Activated naive CD8-positive, alpha-beta T cell treated with anti-CD3 and anti-CD28 coated beads, Interleukin-2, amount 50 U/mL, for 24 hours (primary cell): ENCODE results near the gene NMB.

ENCODE experiments used
- ATAC-seq: fragments of 150-1000 bp; cut with Tn5 transposase; one replicate; pipeline ENCODE4 v1.10.0; 2021
- DNase-seq: peaks from one replicate; pipeline ENCODE4 v3.0.0; 2021
- H3K27ac Mint-ChIP-seq: one replicate; pipeline ENCODE4 v1.8.0; 2021; ENCODE audit warnings: mild to moderate bottlenecking, mixed read lengths
- H3K27me3 Mint-ChIP-seq: one replicate; pipeline ENCODE4 v1.8.0; 2021; ENCODE audit warnings: mixed read lengths
- H3K36me3 Mint-ChIP-seq: one replicate; pipeline ENCODE4 v1.8.0; 2021; ENCODE audit warnings: low read depth, mixed read lengths
- H3K4me1 Mint-ChIP-seq: one replicate; pipeline ENCODE4 v1.8.0; 2021; ENCODE audit warnings: mixed read lengths
- H3K4me3 Mint-ChIP-seq: one replicate; pipeline ENCODE4 v1.8.0; 2021; ENCODE audit warnings: mild to moderate bottlenecking, moderate library complexity, mixed read lengths
- H3K9me3 Mint-ChIP-seq: one replicate; pipeline ENCODE4 v1.8.0; 2021; ENCODE audit warnings: mixed read lengths

NMB gene

DNA sequence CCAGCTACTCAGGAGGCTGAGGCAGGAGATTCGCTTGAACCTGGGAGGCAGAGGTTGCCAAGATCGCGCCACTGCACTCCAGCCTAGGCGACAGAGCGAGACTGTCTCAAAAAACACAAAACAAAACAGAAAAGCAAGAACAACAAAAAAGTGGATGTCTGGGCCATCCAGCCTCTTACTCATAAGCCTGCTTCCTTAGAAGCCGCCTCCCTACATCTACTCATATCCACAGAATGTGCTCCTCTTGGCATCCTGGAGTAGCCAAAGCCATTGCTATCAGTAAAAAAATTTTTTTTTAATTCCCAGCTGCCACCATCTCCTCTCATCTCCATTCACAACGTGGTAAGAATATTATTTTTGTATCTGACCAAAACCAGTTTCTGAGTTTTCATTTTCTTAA is 46.4 kb downstream of the NMB start:
- H3K27ac Mint-ChIP-seq, result no peak overlapping the region

DNA sequence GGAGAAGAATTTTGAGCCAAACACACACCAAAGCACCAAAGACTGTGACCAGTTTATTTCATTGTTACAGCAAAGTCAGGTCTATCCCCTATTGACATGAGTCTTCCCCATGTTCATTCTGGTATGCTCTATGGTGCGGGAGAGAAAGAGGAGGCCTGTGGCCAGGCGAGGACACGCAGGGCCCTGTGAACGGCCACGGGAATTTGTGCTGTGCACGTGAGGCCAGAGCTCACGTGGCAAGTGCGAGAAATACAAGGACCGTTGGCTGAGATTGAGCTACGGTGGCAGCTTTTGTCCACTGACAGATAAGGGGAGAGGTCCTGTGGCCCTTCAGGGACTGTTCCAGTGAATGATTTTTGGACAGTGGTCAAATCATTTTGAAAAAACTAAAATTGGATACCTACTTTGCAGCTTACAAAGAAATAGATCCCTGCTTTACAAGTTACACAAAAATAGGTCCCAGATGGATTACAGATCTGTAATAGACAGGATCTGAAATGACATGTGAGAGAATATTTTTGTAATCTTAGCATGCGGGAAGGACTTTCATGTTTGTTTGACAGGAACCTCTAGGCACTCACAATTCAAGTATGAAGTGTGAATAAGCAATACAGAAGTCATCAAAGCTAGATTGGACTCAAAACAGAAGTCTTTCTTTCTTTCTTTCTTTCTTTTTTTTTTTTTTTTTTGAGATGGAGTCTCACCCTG is 48.0 kb downstream of the NMB start:
- Mint-ChIP-seq H3K27me3 (no peaks in the 10 kb centered on the region), H3K36me3 (peaks cover 14% of the 10 kb centered on the region), H3K9me3 (no peaks in the 10 kb centered on the region), H3K4me3 (no peak overlapping the region), H3K27ac (no peak overlapping the region), H3K4me1 (peaks cover 12% of the 10 kb centered on the region)
- ATAC-seq (no peak), DNase-seq (no peak)

More for the DNA sequence above, 46.4 kb downstream of the NMB start:
- no peak for ATAC-seq
- H3K9me3 Mint-ChIP-seq, result no peaks in the 10 kb centered on the region
- peaks cover 6% of the 10 kb centered on the region for H3K36me3 Mint-ChIP-seq
- H3K4me3 Mint-ChIP-seq, result no peak overlapping the region
- H3K4me1 Mint-ChIP-seq, result peaks cover 2% of the 10 kb centered on the region
- no peaks in the 10 kb centered on the region for H3K27me3 Mint-ChIP-seq
- DNase-seq, result no peak

DNA sequence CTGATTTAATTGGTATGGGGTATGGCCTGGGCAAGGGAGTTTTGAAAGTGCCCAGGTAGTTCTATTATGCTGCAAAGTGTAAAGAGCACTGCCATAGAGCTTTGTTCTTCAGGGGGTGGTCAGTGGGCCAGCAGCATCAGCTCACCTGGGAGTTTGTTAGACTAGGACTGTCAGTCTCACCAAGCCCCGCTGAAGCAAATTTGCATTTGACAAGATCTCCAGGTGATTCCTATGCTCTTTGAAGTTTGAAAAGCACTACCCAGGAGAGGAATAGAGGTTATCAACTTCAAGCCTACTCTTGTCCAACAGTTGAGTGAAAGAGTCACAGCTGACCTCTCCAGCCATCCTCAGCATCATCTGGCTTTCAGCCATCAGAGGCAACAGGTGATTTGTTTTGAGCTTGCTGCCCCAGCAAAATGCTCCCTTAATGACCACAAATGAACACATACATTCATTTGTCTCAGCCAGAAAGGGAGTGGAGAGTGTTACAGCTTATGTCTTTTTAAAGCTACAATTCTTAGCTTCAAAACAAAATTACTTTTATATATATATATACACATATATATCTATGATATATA is 49.2 kb downstream of the NMB start:
- Mint-ChIP-seq H3K36me3 (peaks cover 16% of the 10 kb centered on the region), H3K4me1 (peaks cover 23% of the 10 kb centered on the region), H3K4me3 (no peak overlapping the region)

DNA sequence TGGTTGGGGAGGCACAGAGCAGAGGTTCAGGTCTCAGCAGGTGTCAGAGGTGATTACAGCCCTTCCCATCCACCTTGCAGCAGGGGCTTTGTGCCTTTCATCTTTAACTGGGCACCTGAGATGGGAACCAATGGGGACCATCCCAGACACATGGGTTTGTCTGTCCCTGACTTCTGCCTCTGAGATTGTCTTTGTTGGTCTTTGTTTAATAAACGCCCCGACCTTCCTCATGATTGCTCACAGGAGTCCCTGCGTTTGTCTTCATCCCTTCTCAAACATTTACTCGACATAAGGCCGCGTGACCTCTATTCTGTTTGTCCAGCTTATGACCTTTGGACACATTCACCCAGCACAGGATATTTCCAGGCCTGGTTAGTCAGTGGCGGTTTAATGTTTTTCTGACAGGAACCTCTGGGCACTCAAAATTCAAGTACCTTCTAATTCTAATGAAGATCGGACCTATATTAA is 51.3 kb downstream of the NMB start:
- no peak for ATAC-seq
- Mint-ChIP-seq H3K36me3 (peaks cover 12% of the 10 kb centered on the region), H3K9me3 (no peaks in the 10 kb centered on the region), H3K4me1 (peaks cover 44% of the 10 kb centered on the region), H3K27me3 (no peaks in the 10 kb centered on the region), H3K4me3 (no peak overlapping the region), H3K27ac (no peak overlapping the region)
- DNase-seq, result no peak

More for the DNA sequence above, 49.2 kb downstream of the NMB start:
- Mint-ChIP-seq H3K27ac (no peak overlapping the region), H3K27me3 (no peaks in the 10 kb centered on the region), H3K9me3 (no peaks in the 10 kb centered on the region)
- DNase-seq (no peak), ATAC-seq (no peak)

DNA sequence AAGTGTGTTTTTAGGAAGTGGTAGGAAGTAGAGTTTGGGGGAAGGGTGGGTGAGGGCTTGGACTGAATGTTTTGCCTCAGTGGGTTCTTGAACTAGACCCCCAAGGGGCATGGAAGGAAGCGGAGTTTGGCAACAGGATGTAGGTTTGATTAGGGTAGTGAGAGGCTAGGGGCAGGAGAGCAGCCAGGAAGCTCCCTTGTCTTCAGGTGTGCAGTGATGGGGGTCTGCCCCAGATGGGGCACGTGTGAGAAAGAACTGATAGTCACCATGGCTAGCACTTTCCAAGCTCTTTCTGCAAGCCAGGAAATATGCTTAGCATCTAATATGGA is 52.5 kb downstream of the NMB start:
- Mint-ChIP-seq H3K9me3 (no peaks in the 10 kb centered on the region), H3K27me3 (no peaks in the 10 kb centered on the region), H3K4me1 (peaks cover 48% of the 10 kb centered on the region), H3K36me3 (peaks cover 12% of the 10 kb centered on the region), H3K27ac (peak overlapping the region; percentile 92), H3K4me3 (peak overlapping the region; percentile 70)
- ATAC-seq, result no peak
- DNase-seq, result no peak
